Measurements from ENCODE around the gene PSENEN. TPM values are rescaled to one million over a fixed set of nuclear protein-coding genes. Genes with fewer than 3 reads are reported as not detected.

Gene PSENEN
- 4.2 TPM for total RNA-seq

- DNase-seq, result peak; percentile 100
These were observed at the start of gene PSENEN, which contains the start of gene U2AF1L4 for GRCh38 chr19:35745328-35746086. PSENEN (plus strand) TSS chr19:35745651; CDS start chr19:35745931, 280 bp downstream. U2AF1L4 (minus strand) TSS chr19:35745418; CDS start chr19:35745391, 27 bp downstream.

GRCh38 chr19:35695895-35696422 is 49.5 kb upstream of the PSENEN start:
- no peak for DNase-seq

GRCh38 chr19:35696835-35697234 is 48.6 kb upstream of the PSENEN start:
- no peak for DNase-seq

- peak; percentile 98 for DNase-seq
These were observed 43.0 kb upstream of the PSENEN start for GRCh38 chr19:35702223-35703012.

GRCh38 chr19:35703343-35703742 is 42.1 kb upstream of the PSENEN start:
- no peak for DNase-seq

- DNase-seq, result peak; percentile 64
These were observed 41.2 kb upstream of the PSENEN start, which contains the start of gene ZBTB32 for GRCh38 chr19:35704218-35704617. ZBTB32 (plus strand) TSS chr19:35704558; CDS start chr19:35714627, 10,069 bp downstream.

- DNase-seq, result no peak
These were observed 37.1 kb upstream of the PSENEN start for GRCh38 chr19:35708391-35708790.

- DNase-seq, result no peak
These were observed 34.4 kb upstream of the PSENEN start for GRCh38 chr19:35710784-35711723.

- DNase-seq, result no peak
These were observed 32.6 kb upstream of the PSENEN start for GRCh38 chr19:35712567-35713505.

GRCh38 chr19:35713506-35713850 is 32.0 kb upstream of the PSENEN start:
- no peak for DNase-seq

- no peak for DNase-seq
These were observed 31.5 kb upstream of the PSENEN start for GRCh38 chr19:35713904-35714495.

- DNase-seq, result no peak
These were observed 30.7 kb upstream of the PSENEN start for GRCh38 chr19:35714601-35715354.

GRCh38 chr19:35715355-35715809 is 30.1 kb upstream of the PSENEN start:
- no peak for DNase-seq

GRCh38 chr19:35715981-35716800 is 29.3 kb upstream of the PSENEN start:
- DNase-seq, result peak; percentile 63

- peak; percentile 91 for DNase-seq
These were observed 28.4 kb upstream of the PSENEN start for GRCh38 chr19:35716801-35717664.

- peak; percentile 98 for DNase-seq
These were observed 27.6 kb upstream of the PSENEN start, which contains the start of gene KMT2B for GRCh38 chr19:35717665-35718344. KMT2B (plus strand) TSS chr19:35718003; CDS start chr19:35718019, 16 bp downstream.
